Measurements from ENCODE around the gene RPUSD1.

GRCh38 chr16:827513-827912 lies 39.3 kb upstream of the RPUSD1 start:
- TF ChIP-seq CTCF (conservative IDR thresholded peaks at IDR 0.05) (no peak), EZH2 (IDR thresholded peaks at IDR 0.05; ENCODE audit: low read depth) (no peak)

All from PC-9 (cell line).